PFSK-1 (cell line): Measurements from ENCODE around the gene GPR132.

ENCODE experiments used
- POLR2AphosphoS5 ChIP-seq: IDR thresholded peaks from 2 replicates; pipeline ENCODE4 v1.6.1; 2012; ENCODE audit warnings: low read depth, mild to moderate bottlenecking, control low read depth, low read length, moderate library complexity
- TAF1 ChIP-seq: IDR thresholded peaks from 2 replicates; pipeline ENCODE4 v1.6.1; 2012; ENCODE audit warnings: low read length, control low read depth, borderline replicate concordance; ENCODE audit not compliant: insufficient read depth

- TF ChIP-seq POLR2AphosphoS5 (no peak), TAF1 (no peak)
Measured at GRCh38 chr14:105088812-105089745, 23.8 kb upstream of the GPR132 start.
